HepG2 (cell line): Measurements from ENCODE around the gene ULBP1. TPM values are rescaled to one million over a fixed set of nuclear protein-coding genes. Genes with fewer than 3 reads are reported as not detected.

Experiments used
- CREM ChIP-seq, 2 experiments: sonication (generic) in 1 of 2; formaldehyde crosslinking in 1 of 2; IDR thresholded peaks; 2 replicates each; pipeline versions ENCODE4 v1.4.0 to v1.6.1; 2016 to 2020; ENCODE audit warnings: antibody characterized with exemption in 1 of 2, mild to moderate bottlenecking in 1 of 2, missing genetic modification reagents in 1 of 2
- DPF2 ChIP-seq: sonication (generic); formaldehyde crosslinking; IDR thresholded peaks from 2 replicates; pipeline ENCODE4 v1.4.0; 2020; ENCODE audit warnings: mild to moderate bottlenecking, low read depth, missing genetic modification reagents, borderline replicate concordance
- HCFC1 ChIP-seq: fragments of 150-350 bp; IDR thresholded peaks from 2 replicates; pipeline ENCODE4 v1.6.1; 2014; ENCODE audit warnings: low read depth, low read length
- HNRNPLL ChIP-seq: fragments of 200-400 bp; formaldehyde crosslinking; IDR thresholded peaks from 2 replicates; pipeline ENCODE4 v1.6.1; 2017; ENCODE audit warnings: mild to moderate bottlenecking, low read depth, low read length; ENCODE audit not compliant: poor library complexity, severe bottlenecking
- MAF1 ChIP-seq: sonication (generic); formaldehyde crosslinking; IDR thresholded peaks from 2 replicates; pipeline ENCODE4 v1.5.0; 2020; ENCODE audit warnings: missing genetic modification reagents, borderline replicate concordance
- MNT ChIP-seq: fragments of 450-650 bp; IDR thresholded peaks from 2 replicates; pipeline ENCODE4 v1.6.1; 2016
- MYPOP ChIP-seq: sonication (generic); formaldehyde crosslinking; IDR thresholded peaks from 2 replicates; pipeline ENCODE4 v1.8.1; 2023; ENCODE audit warnings: mild to moderate bottlenecking, moderate library complexity, missing genetic modification reagents
- SAP130 ChIP-seq: IDR thresholded peaks from 2 replicates; pipeline ENCODE4 v1.6.1; 2016; ENCODE audit warnings: low read depth
- TBX2 ChIP-seq: sonication (generic); formaldehyde crosslinking; IDR thresholded peaks from 2 replicates; pipeline ENCODE4 v1.5.0; 2020; ENCODE audit warnings: missing genetic modification reagents, mild to moderate bottlenecking, borderline replicate concordance
- ZNF138 ChIP-seq: sonication (generic); formaldehyde crosslinking; IDR thresholded peaks from 2 replicates; pipeline ENCODE4 v1.5.0; 2020; ENCODE audit warnings: mild to moderate bottlenecking, low read depth, missing genetic modification reagents
- ZNF207 ChIP-seq: fragments of 450-650 bp; IDR thresholded peaks from 2 replicates; pipeline ENCODE4 v1.6.1; 2016; ENCODE audit warnings: antibody characterized with exemption, borderline replicate concordance
- ZNF234 ChIP-seq: sonication (generic); formaldehyde crosslinking; conservative IDR thresholded peaks from 2 replicates; pipeline ENCODE4 v1.5.1; 2020; ENCODE audit warnings: mild to moderate bottlenecking, missing genetic modification reagents
- ZNF282 ChIP-seq: fragments of 450-650 bp; IDR thresholded peaks from 2 replicates; pipeline ENCODE4 v1.6.1; 2018; ENCODE audit not compliant: partially characterized antibody
- ZNF292 ChIP-seq: sonication (generic); formaldehyde crosslinking; IDR thresholded peaks from 2 replicates; pipeline ENCODE4 v1.8.1; 2022; ENCODE audit warnings: mild to moderate bottlenecking, low read depth, missing genetic modification reagents, borderline replicate concordance
- ZNF567 ChIP-seq: sonication (generic); formaldehyde crosslinking; IDR thresholded peaks from 2 replicates; pipeline ENCODE4 v1.8.1; 2023; ENCODE audit warnings: mild to moderate bottlenecking, missing genetic modification reagents, borderline replicate concordance
- polyA plus RNA-seq, 8 experiments: library from polyadenylated mRNA; depleted of rRNA in 3 of 8; stranded (reverse) in 7 of 8; unstranded in 1 of 8; fragments of >200 nt; fragmentation: Illumina TruSeq in 4 of 8; extraction: Trizol in 4 of 8; gene quantifications; 2 replicates each; pipeline versions ENCODE4 v1.2.1 to v1.2.3, GENCODE V29; 2011 to 2016; ENCODE audit warnings: low read depth in 4 of 8, missing spikeins in 1 of 8, mixed read lengths in 1 of 8; ENCODE audit not compliant: insufficient read depth in 1 of 8
- total RNA-seq, 5 experiments: library from RNA; depleted of rRNA; stranded (reverse); fragments of >200 nt; fragmentation: Illumina TruSeq; extraction: Trizol; gene quantifications; 2 replicates each; pipeline ENCODE4 v1.2.3, GENCODE V29; 2016; ENCODE audit warnings: low read depth in 1 of 5
- TF ChIP-seq, protein P1 (sequence below): sonication (generic); formaldehyde crosslinking; IDR thresholded peaks from 2 replicates; pipeline ENCODE4 v1.4.0; 2020; ENCODE audit warnings: missing genetic modification reagents, borderline replicate concordance
- TF ChIP-seq, protein P2 (sequence below): sonication (generic); formaldehyde crosslinking; IDR thresholded peaks from 2 replicates; pipeline ENCODE4 v1.4.0; 2020; ENCODE audit warnings: missing genetic modification reagents

Gene ULBP1
- total and polyA plus RNA-seq, 2 of the 13 experiments (the other 11 are each of a cell fraction or from before 2014, with no cell fraction given), result 0.04 to 0.09 TPM

GRCh38 chr6:149990661-149991471, 27.1 kb downstream of the ULBP1 start (continued):
- TF ChIP-seq ZNF292 (CRISPR knock-in tag) (no peak), DPF2 (CRISPR knock-in tag) (no peak), ZNF234 (CRISPR knock-in tag) (no peak), MNT (no peak), HNRNPLL (peak; percentile 67), MYPOP (0 out of 2 replicates have a peak, but pooled peaks have one; percentile 11), HCFC1 (no peak), ZNF207 (no peak), CREM (IDR thresholded peaks at IDR 0.05) (no peak), CREM (CRISPR knock-in tag; IDR thresholded peaks at IDR 0.05) (no peak), TBX2 (CRISPR knock-in tag) (0 out of 2 replicates have a peak, but pooled peaks have one; percentile 15), ZNF282 (no peak), MAF1 (no peak), ZNF567 (no peak), SAP130 (CRISPR knock-in tag) (no peak), ZNF138 (no peak)
- TF ChIP-seq, protein P1, sequence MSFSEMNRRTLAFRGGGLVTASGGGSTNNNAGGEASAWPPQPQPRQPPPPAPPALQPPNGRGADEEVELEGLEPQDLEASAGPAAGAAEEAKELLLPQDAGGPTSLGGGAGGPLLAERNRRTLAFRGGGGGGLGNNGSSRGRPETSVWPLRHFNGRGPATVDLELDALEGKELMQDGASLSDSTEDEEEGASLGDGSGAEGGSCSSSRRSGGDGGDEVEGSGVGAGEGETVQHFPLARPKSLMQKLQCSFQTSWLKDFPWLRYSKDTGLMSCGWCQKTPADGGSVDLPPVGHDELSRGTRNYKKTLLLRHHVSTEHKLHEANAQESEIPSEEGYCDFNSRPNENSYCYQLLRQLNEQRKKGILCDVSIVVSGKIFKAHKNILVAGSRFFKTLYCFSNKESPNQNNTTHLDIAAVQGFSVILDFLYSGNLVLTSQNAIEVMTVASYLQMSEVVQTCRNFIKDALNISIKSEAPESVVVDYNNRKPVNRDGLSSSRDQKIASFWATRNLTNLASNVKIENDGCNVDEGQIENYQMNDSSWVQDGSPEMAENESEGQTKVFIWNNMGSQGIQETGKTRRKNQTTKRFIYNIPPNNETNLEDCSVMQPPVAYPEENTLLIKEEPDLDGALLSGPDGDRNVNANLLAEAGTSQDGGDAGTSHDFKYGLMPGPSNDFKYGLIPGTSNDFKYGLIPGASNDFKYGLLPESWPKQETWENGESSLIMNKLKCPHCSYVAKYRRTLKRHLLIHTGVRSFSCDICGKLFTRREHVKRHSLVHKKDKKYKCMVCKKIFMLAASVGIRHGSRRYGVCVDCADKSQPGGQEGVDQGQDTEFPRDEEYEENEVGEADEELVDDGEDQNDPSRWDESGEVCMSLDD, result no peak
- TF ChIP-seq, protein P2, sequence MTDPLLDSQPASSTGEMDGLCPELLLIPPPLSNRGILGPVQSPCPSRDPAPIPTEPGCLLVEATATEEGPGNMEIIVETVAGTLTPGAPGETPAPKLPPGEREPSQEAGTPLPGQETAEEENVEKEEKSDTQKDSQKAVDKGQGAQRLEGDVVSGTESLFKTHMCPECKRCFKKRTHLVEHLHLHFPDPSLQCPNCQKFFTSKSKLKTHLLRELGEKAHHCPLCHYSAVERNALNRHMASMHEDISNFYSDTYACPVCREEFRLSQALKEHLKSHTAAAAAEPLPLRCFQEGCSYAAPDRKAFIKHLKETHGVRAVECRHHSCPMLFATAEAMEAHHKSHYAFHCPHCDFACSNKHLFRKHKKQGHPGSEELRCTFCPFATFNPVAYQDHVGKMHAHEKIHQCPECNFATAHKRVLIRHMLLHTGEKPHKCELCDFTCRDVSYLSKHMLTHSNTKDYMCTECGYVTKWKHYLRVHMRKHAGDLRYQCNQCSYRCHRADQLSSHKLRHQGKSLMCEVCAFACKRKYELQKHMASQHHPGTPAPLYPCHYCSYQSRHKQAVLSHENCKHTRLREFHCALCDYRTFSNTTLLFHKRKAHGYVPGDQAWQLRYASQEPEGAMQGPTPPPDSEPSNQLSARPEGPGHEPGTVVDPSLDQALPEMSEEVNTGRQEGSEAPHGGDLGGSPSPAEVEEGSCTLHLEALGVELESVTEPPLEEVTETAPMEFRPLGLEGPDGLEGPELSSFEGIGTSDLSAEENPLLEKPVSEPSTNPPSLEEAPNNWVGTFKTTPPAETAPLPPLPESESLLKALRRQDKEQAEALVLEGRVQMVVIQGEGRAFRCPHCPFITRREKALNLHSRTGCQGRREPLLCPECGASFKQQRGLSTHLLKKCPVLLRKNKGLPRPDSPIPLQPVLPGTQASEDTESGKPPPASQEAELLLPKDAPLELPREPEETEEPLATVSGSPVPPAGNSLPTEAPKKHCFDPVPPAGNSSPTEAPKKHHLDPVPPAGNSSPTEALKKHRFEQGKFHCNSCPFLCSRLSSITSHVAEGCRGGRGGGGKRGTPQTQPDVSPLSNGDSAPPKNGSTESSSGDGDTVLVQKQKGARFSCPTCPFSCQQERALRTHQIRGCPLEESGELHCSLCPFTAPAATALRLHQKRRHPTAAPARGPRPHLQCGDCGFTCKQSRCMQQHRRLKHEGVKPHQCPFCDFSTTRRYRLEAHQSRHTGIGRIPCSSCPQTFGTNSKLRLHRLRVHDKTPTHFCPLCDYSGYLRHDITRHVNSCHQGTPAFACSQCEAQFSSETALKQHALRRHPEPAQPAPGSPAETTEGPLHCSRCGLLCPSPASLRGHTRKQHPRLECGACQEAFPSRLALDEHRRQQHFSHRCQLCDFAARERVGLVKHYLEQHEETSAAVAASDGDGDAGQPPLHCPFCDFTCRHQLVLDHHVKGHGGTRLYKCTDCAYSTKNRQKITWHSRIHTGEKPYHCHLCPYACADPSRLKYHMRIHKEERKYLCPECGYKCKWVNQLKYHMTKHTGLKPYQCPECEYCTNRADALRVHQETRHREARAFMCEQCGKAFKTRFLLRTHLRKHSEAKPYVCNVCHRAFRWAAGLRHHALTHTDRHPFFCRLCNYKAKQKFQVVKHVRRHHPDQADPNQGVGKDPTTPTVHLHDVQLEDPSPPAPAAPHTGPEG (CRISPR knock-in tag), result no peak
